GM23338 (cell line): ENCODE results near the gene DNAAF8.

Source experiments
- CREB1 ChIP-seq: fragments of 250-450 bp; sonication (Bioruptor Pico); IDR thresholded peaks from 2 replicates; pipeline ENCODE4 v1.5.0; 2020; ENCODE audit warnings: low read depth, mild to moderate bottlenecking, moderate library complexity
- ETS1 ChIP-seq: IDR thresholded peaks from 2 replicates; pipeline ENCODE4 v1.6.1; 2016; ENCODE audit warnings: antibody characterized with exemption
- EZH2 ChIP-seq: fragments of 200-600 bp; sonication (generic); IDR thresholded peaks from one replicate; pipeline ENCODE4 v1.8.0; 2017; ENCODE audit warnings: antibody characterized with exemption, mild to moderate bottlenecking, low read depth; ENCODE audit not compliant: unreplicated experiment
- EZH2phosphoT487 ChIP-seq: fragments of 200-600 bp; sonication (generic); IDR thresholded peaks from one replicate; pipeline ENCODE4 v1.8.1; 2018; ENCODE audit warnings: antibody characterized with exemption; ENCODE audit not compliant: unreplicated experiment
- POLR2AphosphoS5 ChIP-seq: IDR thresholded peaks from 2 replicates; pipeline ENCODE4 v1.6.1; 2016; ENCODE audit warnings: antibody characterized with exemption, low read depth
- REST ChIP-seq: IDR thresholded peaks from one replicate; pipeline ENCODE4 v1.6.1; 2018; ENCODE audit warnings: antibody characterized with exemption; ENCODE audit not compliant: unreplicated experiment
- STAT1 ChIP-seq: IDR thresholded peaks from one replicate; pipeline ENCODE4 v1.6.1; 2016; ENCODE audit warnings: antibody characterized with exemption; ENCODE audit not compliant: unreplicated experiment
- ZNF331 ChIP-seq: fragments of 250-450 bp; sonication (Bioruptor Pico); IDR thresholded peaks from 2 replicates; pipeline ENCODE4 v1.5.0; 2020; ENCODE audit warnings: low read depth, mild to moderate bottlenecking, moderate library complexity
- TF ChIP-seq, protein P1 (sequence below), 2 experiments: fragments of 200-600 bp in 1 of 2; sonication (generic) in 1 of 2; conservative IDR thresholded peaks; 2 replicates each; pipeline versions ENCODE4 v1.5.1 to v1.6.1; 2016 to 2017; ENCODE audit warnings: antibody characterized with exemption in 2 of 2, low read depth in 2 of 2, mild to moderate bottlenecking in 2 of 2, moderate library complexity in 1 of 2

DNA sequence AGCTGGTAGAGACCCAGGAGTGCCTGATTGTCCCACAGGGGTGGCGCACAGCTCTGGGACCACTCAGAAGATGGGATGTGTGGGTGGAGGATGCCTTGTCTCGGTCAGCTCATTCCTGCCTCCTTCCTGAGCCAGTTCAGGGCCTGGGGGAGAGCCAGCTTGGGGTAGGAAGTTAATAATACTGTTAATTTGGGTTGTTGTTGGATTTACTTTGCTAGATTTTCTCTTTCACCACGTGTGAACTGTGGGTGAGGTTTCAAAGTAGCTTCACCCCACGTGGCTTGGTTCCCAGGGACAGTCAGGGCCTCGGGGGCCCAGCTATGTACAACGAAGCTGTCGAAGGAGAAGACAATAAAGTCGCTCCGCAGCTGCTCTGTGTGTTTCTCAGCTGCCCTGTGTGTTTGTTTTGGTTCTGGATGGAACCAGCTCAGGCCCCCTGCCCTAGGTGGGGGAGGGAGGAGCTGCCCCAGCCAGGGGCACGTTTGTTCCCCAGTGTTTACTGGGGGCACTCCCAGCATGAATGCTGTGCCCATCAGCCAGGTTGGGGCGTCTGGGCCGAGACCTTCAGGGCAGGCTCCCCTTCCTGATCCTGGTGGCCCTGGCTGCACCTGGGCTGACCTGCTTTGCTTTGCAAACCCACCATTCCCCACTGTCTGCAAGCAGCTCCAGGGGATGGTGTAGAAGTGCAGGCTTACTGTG is 38.7 kb upstream of the DNAAF8 start:
- TF ChIP-seq POLR2AphosphoS5 (peak; percentile 10), EZH2 (no peak), REST (no peak), EZH2phosphoT487 (no peak), ZNF331 (CRISPR knock-in tag) (no peak), STAT1 (no peak), ETS1 (no peak), CREB1 (CRISPR knock-in tag) (no peak)
- TF ChIP-seq, protein P1, sequence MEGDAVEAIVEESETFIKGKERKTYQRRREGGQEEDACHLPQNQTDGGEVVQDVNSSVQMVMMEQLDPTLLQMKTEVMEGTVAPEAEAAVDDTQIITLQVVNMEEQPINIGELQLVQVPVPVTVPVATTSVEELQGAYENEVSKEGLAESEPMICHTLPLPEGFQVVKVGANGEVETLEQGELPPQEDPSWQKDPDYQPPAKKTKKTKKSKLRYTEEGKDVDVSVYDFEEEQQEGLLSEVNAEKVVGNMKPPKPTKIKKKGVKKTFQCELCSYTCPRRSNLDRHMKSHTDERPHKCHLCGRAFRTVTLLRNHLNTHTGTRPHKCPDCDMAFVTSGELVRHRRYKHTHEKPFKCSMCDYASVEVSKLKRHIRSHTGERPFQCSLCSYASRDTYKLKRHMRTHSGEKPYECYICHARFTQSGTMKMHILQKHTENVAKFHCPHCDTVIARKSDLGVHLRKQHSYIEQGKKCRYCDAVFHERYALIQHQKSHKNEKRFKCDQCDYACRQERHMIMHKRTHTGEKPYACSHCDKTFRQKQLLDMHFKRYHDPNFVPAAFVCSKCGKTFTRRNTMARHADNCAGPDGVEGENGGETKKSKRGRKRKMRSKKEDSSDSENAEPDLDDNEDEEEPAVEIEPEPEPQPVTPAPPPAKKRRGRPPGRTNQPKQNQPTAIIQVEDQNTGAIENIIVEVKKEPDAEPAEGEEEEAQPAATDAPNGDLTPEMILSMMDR (conservative IDR thresholded peaks at IDR 0.05; ENCODE audit: low read depth in 2 of 2): no peak
